NOMO-1 treated with dmso at 0.1 percent for 144 hours (cell line): Measurements from ENCODE around the gene MLH3.
"Not testable (repeated sequence)": the region's sequence is repeated elsewhere in the genome, so short reads cannot be mapped to it uniquely, and the experiment has no call there.

Source experiments
- DNase-seq: peaks from one replicate; lab custom pipeline; 2025; ENCODE audit not compliant: unreplicated experiment; lab: John Stamatoyannopoulos, UW

Gene MLH3

GRCh38 chr14:75032939-75033338, 18.3 kb downstream of the MLH3 start:
- no peak for DNase-seq

GRCh38 chr14:75030147-75030546, 21.1 kb downstream of the MLH3 start:
- no peak for DNase-seq

- DNase-seq = no peak
These were observed 25.4 kb downstream of the MLH3 start for GRCh38 chr14:75025876-75026275.

- no peak for DNase-seq
These were observed 26.2 kb downstream of the MLH3 start for GRCh38 chr14:75025082-75025481.

GRCh38 chr14:75023108-75023507, 28.2 kb downstream of the MLH3 start:
- no peak for DNase-seq

- DNase-seq = no peak
These were observed 28.6 kb downstream of the MLH3 start for GRCh38 chr14:75022655-75023054.

- no peak for DNase-seq
These were observed 32.6 kb downstream of the MLH3 start for GRCh38 chr14:75018694-75019093.

GRCh38 chr14:75016815-75017214, 34.5 kb downstream of the MLH3 start:
- no peak for DNase-seq

GRCh38 chr14:75015496-75015895, 35.8 kb downstream of the MLH3 start:
- DNase-seq = no peak

- no peak for DNase-seq
These were observed 38.0 kb downstream of the MLH3 start for GRCh38 chr14:75013290-75013689.

GRCh38 chr14:75011356-75011994, 39.8 kb downstream of the MLH3 start:
- DNase-seq = no peak

GRCh38 chr14:75010472-75011093, 40.7 kb downstream of the MLH3 start:
- DNase-seq = no peak

- DNase-seq = no peak
These were observed 42.1 kb downstream of the MLH3 start for GRCh38 chr14:75009176-75009575.

- no peak for DNase-seq
These were observed 45.9 kb downstream of the MLH3 start for GRCh38 chr14:75005357-75005756.

GRCh38 chr14:75003250-75004027, 47.8 kb downstream of the MLH3 start:
- no peak for DNase-seq

- DNase-seq = peak; percentile 98
These were observed 48.6 kb downstream of the MLH3 start, which contains the start of gene EIF2B2 for GRCh38 chr14:75002392-75003249. TSS of gene EIF2B2 (plus strand) at chr14:75002921. CDS start at chr14:75002991, 70 bp downstream.

- no peak for DNase-seq
These were observed 49.4 kb downstream of the MLH3 start for GRCh38 chr14:75001899-75002298.

- DNase-seq = no peak
These were observed 50.0 kb downstream of the MLH3 start for GRCh38 chr14:75001261-75001660.

GRCh38 chr14:74995781-74996180, 55.5 kb downstream of the MLH3 start:
- not testable (repeated sequence) for DNase-seq

- DNase-seq = not testable (repeated sequence)
These were observed 57.1 kb downstream of the MLH3 start for GRCh38 chr14:74994182-74994581.

GRCh38 chr14:74988993-74989392, 62.3 kb downstream of the MLH3 start:
- DNase-seq = no peak
